Keratinocyte (primary cell): ENCODE data around the gene C1orf35. TPM values are rescaled to one million over a fixed set of nuclear protein-coding genes. Genes with fewer than 3 reads are reported as not detected.

Experiments
- DNase-seq: peaks from one replicate; pipeline ENCODE4 v3.0.0-alpha.2; 2011; ENCODE audit warnings: low read depth, missing footprints, low spot score
- FAIRE-seq: peaks from 2 replicates; lab custom pipeline; 2011; peaks lifted over from hg19 to GRCh38; lab: Jason Lieb, UNC
- H2AFZ ChIP-seq: 2 replicates; pipeline ENCODE4 v1.6.0; 2012; ENCODE audit warnings: low read length, control low read depth, inconsistent platforms; ENCODE audit not compliant: control insufficient read depth
- H3K27ac ChIP-seq: 2 replicates; pipeline ENCODE4 v1.5.1; 2011; ENCODE audit warnings: low read length; ENCODE audit not compliant: control insufficient read depth, insufficient read depth
- H3K27me3 ChIP-seq: 3 replicates; pipeline ENCODE4 v1.6.0; 2011; ENCODE audit warnings: low read length; ENCODE audit not compliant: control insufficient read depth, insufficient read depth; ENCODE audit errors: extremely low read depth
- H3K36me3 ChIP-seq, 2 experiments: 2 replicates in 1 of 2; 3 replicates in 1 of 2; pipeline ENCODE4 v1.5.1; 2011; ENCODE audit warnings: low read length in 2 of 2, mild to moderate bottlenecking in 1 of 2; ENCODE audit not compliant: control insufficient read depth in 2 of 2, insufficient read depth in 2 of 2; ENCODE audit errors: extremely low read depth in 1 of 2
- H3K4me1 ChIP-seq: 3 replicates; pipeline ENCODE4 v1.5.1; 2011; ENCODE audit warnings: low read length; ENCODE audit not compliant: control insufficient read depth, insufficient read depth; ENCODE audit errors: extremely low read depth
- H3K4me2 ChIP-seq: 3 replicates; pipeline ENCODE4 v1.6.0; 2011; ENCODE audit warnings: low read depth, low read length; ENCODE audit not compliant: control insufficient read depth, insufficient read depth; ENCODE audit errors: extremely low read depth
- H3K4me3 ChIP-seq, 3 experiments: fragments of 200-600 bp in 1 of 3; sonication (generic) in 1 of 3; 2 replicates in 2 of 3; 3 replicates in 1 of 3; pipeline ENCODE4 v1.5.1; 2011 to 2016; ENCODE audit warnings: low read length in 3 of 3, mild to moderate bottlenecking in 3 of 3, control low read depth in 2 of 3, inconsistent platforms in 1 of 3, low read depth in 1 of 3, mixed read lengths in 1 of 3, mixed run types in 1 of 3, moderate library complexity in 1 of 3; ENCODE audit not compliant: control insufficient read depth in 2 of 3, insufficient read depth in 2 of 3; ENCODE audit errors: extremely low read depth in 1 of 3
- H3K79me2 ChIP-seq: 2 replicates; pipeline ENCODE4 v1.6.0; 2012; ENCODE audit warnings: low read length; ENCODE audit not compliant: control insufficient read depth, insufficient read depth
- H3K9ac ChIP-seq: 3 replicates; pipeline ENCODE4 v1.6.0; 2011; ENCODE audit warnings: low read length; ENCODE audit not compliant: control insufficient read depth, insufficient read depth; ENCODE audit errors: extremely low read depth
- H3K9me1 ChIP-seq: 3 replicates; pipeline ENCODE4 v1.6.0; 2011; ENCODE audit warnings: low read length; ENCODE audit not compliant: control insufficient read depth, insufficient read depth; ENCODE audit errors: extremely low read depth
- H3K9me3 ChIP-seq: 2 replicates; pipeline ENCODE4 v1.5.1; 2012; ENCODE audit warnings: low read depth, low read length; ENCODE audit not compliant: control insufficient read depth
- H4K20me1 ChIP-seq: 3 replicates; pipeline ENCODE4 v1.6.0; 2011; ENCODE audit warnings: low read length; ENCODE audit not compliant: control insufficient read depth, insufficient read depth; ENCODE audit errors: extremely low read depth
- EZH2 ChIP-seq: IDR thresholded peaks from one replicate; pipeline ENCODE4 v1.6.1; 2012; ENCODE audit warnings: inconsistent platforms, mild to moderate bottlenecking, low read length, moderate library complexity
- dilution Hi-C: fragments of 300-500 bp; cut with MboI; formaldehyde crosslinking; loops from one replicate; pipeline ENCODE4 v1.7.0; 2020; ENCODE audit warnings: low sequenced_read_pairs; ENCODE audit not compliant: extremely low pct_ligation_motif_present
- polyA plus RNA-seq, 5 experiments: library from polyadenylated mRNA; depleted of rRNA in 3 of 5; stranded (reverse) in 3 of 5; stranded (forward) in 1 of 5; unstranded in 1 of 5; fragments of >200 nt; gene quantifications; 1 replicate in 1 of 5; 2 replicates in 3 of 5; 3 replicates in 1 of 5; pipeline versions ENCODE4 v1.2.1 to v1.2.3, GENCODE V29; 2011 to 2012; ENCODE audit warnings: missing spikeins in 2 of 5, low read depth in 1 of 5, low replicate concordance in 1 of 5
- TF ChIP-seq, protein P1 (sequence below), 3 experiments: IDR thresholded peaks in 1 of 3; conservative IDR thresholded peaks in 1 of 3; optimal IDR thresholded peaks in 1 of 3; 2 replicates in 2 of 3; 3 replicates in 1 of 3; pipeline versions ENCODE3 to v1.5.1; 2011; ENCODE audit warnings: low read length in 3 of 3, mild to moderate bottlenecking in 3 of 3, moderate library complexity in 2 of 3, control low read depth in 1 of 3, inconsistent platforms in 1 of 3; ENCODE audit not compliant: insufficient read depth in 2 of 3; ENCODE audit errors: extremely low read depth in 1 of 3

C1orf35 gene
- polyA plus RNA-seq, 1 donor (not counting 4 experiments of a cell fraction or from before 2014, with no cell fraction given) = 8.2 TPM

DNA sequence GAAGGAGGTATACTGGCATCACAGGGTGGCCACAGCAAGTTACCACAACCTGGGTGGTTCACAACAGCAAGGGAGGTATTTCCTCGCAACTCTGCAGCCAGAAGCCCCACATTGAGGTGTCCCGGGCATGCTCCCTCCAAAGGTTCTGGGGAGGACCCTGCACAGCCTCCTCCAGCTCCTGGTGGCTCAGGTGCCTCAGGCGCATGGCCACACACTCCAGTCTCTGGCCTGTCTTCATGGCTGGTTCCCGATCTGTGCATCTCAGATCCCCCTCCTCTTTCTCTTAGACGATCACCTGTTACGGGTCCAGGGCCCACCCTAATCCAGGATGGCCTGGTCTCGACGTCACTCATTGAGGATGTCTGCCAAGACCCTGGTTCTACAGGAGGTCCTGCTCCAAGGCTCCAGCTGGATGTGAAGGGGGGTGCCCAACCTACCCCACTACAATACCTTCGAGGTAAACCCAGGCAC is 27.3 kb downstream of the C1orf35 start:
- no peaks in the 10 kb centered on the region for H4K20me1 ChIP-seq

GRCh38 chr1:228074954-228075730 is 28.0 kb downstream of the C1orf35 start:
- Histone ChIP-seq H3K4me1 (no peaks in the 10 kb centered on the region), H2AFZ (no peak overlapping the region), H4K20me1 (no peaks in the 10 kb centered on the region), H3K9ac (no peak overlapping the region), H3K27me3 (no peaks in the 10 kb centered on the region), H3K4me3 (no peak overlapping the region), H3K9me3 (no peaks in the 10 kb centered on the region), H3K27ac (no peak overlapping the region), H3K36me3 (peaks cover 0 to 3% of the 10 kb centered on the region in 2 experiments), H3K79me2 (peaks cover 8% of the 10 kb centered on the region), H3K4me2 (no peak overlapping the region), H3K9me1 (peaks cover 4% of the 10 kb centered on the region)
- FAIRE-seq (no peak), DNase-seq (no peak)
- dilution Hi-C loops = no loop called here
- TF ChIP-seq, protein P1, sequence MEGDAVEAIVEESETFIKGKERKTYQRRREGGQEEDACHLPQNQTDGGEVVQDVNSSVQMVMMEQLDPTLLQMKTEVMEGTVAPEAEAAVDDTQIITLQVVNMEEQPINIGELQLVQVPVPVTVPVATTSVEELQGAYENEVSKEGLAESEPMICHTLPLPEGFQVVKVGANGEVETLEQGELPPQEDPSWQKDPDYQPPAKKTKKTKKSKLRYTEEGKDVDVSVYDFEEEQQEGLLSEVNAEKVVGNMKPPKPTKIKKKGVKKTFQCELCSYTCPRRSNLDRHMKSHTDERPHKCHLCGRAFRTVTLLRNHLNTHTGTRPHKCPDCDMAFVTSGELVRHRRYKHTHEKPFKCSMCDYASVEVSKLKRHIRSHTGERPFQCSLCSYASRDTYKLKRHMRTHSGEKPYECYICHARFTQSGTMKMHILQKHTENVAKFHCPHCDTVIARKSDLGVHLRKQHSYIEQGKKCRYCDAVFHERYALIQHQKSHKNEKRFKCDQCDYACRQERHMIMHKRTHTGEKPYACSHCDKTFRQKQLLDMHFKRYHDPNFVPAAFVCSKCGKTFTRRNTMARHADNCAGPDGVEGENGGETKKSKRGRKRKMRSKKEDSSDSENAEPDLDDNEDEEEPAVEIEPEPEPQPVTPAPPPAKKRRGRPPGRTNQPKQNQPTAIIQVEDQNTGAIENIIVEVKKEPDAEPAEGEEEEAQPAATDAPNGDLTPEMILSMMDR (optimal IDR thresholded peaks at IDR 0.05 in 1 of 3, IDR thresholded peaks at IDR 0.05 in 1 of 3, conservative IDR thresholded peaks at IDR 0.05 in 1 of 3; ENCODE audit: extremely low read depth in 1 of 3, insufficient read depth in 2 of 3, low read length in 3 of 3) = no peak
- TF ChIP-seq EZH2 = no peak

More for the DNA sequence above, 27.3 kb downstream of the C1orf35 start:
- H3K27me3 ChIP-seq = no peaks in the 10 kb centered on the region
- peaks cover 0 to 3% of the 10 kb centered on the region in 2 experiments for H3K36me3 ChIP-seq
- DNase-seq = no peak
- peaks cover 8% of the 10 kb centered on the region for H3K79me2 ChIP-seq
- FAIRE-seq = no peak
- H3K4me2 ChIP-seq = no peak overlapping the region
- H2AFZ ChIP-seq = no peak overlapping the region
- H3K27ac ChIP-seq = no peak overlapping the region
- dilution Hi-C loops = no loop called here
- TF ChIP-seq EZH2 = no peak
- TF ChIP-seq, protein P1 (optimal IDR thresholded peaks at IDR 0.05 in 1 of 3, IDR thresholded peaks at IDR 0.05 in 1 of 3, conservative IDR thresholded peaks at IDR 0.05 in 1 of 3; ENCODE audit: extremely low read depth in 1 of 3, insufficient read depth in 2 of 3, low read length in 3 of 3) = no peak
- H3K9me1 ChIP-seq = peaks cover 4% of the 10 kb centered on the region
- no peaks in the 10 kb centered on the region for H3K9me3 ChIP-seq
- no peak overlapping the region for H3K4me3 ChIP-seq
- H3K4me1 ChIP-seq = no peaks in the 10 kb centered on the region
- H3K9ac ChIP-seq = no peak overlapping the region
